ENCODE results near the gene SCN11A. TPM values are rescaled to one million over a fixed set of nuclear protein-coding genes. Genes with fewer than 3 reads are reported as not detected.

The SCN11A gene
- total RNA-seq, 1 donor from 2014 or later, result 0.69 TPM

DNA sequence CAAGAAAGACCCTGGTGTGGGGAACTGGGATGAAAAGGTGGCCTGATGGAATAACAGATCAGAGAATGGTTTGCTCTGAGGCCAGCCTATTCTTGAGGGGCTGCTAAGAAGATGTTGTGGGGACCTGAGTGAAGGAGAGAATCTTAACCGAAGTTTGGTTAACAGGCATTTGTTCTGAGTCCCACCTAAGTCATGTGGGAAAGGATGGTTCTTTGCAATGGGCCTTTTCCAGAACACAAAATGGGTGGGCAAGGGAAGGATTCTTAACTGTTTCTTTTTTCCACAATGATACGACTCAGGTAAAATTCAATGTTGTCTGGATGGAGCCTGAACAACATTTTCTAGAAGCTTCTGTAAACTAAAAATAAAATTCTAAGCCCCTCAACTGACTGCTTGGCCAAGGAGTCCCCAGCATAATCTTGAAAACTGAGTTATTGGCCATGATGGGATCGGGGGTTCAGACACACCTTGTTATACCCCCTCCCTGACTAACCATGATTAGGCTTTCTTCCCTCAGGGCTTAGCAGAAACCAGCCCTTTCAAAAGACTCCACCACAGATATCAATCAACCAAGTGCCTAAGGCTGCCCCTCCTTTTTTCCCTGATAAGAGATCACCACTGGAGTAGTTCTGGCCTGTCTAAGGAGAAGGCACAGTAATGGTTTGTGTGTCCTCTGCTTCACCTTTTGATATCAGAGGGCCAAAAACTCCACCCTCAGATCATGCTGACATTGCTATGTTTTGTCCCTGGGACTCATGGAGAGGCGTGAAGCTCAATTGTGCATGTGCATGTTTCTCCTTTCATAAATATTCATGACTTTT is 30.1 kb downstream of the SCN11A start:
- no peaks in the 10 kb centered on the region for H3K36me3 Mint-ChIP-seq (ENCODE audit: low read depth, unreplicated experiment)
- TF ChIP-seq, protein P1, sequence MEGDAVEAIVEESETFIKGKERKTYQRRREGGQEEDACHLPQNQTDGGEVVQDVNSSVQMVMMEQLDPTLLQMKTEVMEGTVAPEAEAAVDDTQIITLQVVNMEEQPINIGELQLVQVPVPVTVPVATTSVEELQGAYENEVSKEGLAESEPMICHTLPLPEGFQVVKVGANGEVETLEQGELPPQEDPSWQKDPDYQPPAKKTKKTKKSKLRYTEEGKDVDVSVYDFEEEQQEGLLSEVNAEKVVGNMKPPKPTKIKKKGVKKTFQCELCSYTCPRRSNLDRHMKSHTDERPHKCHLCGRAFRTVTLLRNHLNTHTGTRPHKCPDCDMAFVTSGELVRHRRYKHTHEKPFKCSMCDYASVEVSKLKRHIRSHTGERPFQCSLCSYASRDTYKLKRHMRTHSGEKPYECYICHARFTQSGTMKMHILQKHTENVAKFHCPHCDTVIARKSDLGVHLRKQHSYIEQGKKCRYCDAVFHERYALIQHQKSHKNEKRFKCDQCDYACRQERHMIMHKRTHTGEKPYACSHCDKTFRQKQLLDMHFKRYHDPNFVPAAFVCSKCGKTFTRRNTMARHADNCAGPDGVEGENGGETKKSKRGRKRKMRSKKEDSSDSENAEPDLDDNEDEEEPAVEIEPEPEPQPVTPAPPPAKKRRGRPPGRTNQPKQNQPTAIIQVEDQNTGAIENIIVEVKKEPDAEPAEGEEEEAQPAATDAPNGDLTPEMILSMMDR (IDR thresholded peaks at IDR 0.05; ENCODE audit: unreplicated experiment), result no peak

DNA sequence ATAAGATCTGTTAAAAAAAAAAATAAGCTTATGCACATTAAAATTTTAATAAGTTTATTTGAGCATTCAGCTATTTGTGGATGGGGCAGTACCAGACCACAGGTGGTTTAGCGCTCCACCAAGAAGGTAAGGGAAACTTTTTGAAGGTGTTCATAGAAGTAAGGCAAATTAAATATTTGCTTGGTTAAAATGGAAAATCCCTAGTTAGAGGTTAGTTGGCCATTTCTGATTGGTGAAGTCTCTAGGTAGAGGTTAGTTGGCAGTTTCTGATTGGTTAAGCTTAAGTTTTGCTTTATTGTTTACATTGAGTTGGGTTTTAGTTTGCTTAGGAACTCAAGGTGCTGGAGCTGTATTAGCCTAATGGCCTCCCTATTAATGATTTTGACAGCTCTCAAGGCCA is 30.7 kb downstream of the SCN11A start:
- TF ChIP-seq, protein P1 (IDR thresholded peaks at IDR 0.05; ENCODE audit: unreplicated experiment), result no peak
- no peak for DNase-seq (ENCODE audit: low spot score)
- Mint-ChIP-seq H3K27ac (ENCODE audit: unreplicated experiment) (peak overlapping the region; percentile 64), H3K4me3 (ENCODE audit: unreplicated experiment) (no peak overlapping the region), H3K36me3 (ENCODE audit: low read depth, unreplicated experiment) (no peaks in the 10 kb centered on the region), H3K27me3 (ENCODE audit: unreplicated experiment) (peaks cover 2% of the 10 kb centered on the region), H3K9me3 (ENCODE audit: unreplicated experiment) (no peaks in the 10 kb centered on the region), H3K4me1 (ENCODE audit: unreplicated experiment) (peaks cover 27% of the 10 kb centered on the region)

More for the DNA sequence above, 30.1 kb downstream of the SCN11A start:
- Mint-ChIP-seq H3K27ac (ENCODE audit: unreplicated experiment) (peak overlapping the region; percentile 64), H3K4me3 (ENCODE audit: unreplicated experiment) (no peak overlapping the region), H3K4me1 (ENCODE audit: unreplicated experiment) (peaks cover 27% of the 10 kb centered on the region), H3K27me3 (ENCODE audit: unreplicated experiment) (peaks cover 2% of the 10 kb centered on the region), H3K9me3 (ENCODE audit: unreplicated experiment) (no peaks in the 10 kb centered on the region)
- DNase-seq (ENCODE audit: low spot score), result no peak

DNA sequence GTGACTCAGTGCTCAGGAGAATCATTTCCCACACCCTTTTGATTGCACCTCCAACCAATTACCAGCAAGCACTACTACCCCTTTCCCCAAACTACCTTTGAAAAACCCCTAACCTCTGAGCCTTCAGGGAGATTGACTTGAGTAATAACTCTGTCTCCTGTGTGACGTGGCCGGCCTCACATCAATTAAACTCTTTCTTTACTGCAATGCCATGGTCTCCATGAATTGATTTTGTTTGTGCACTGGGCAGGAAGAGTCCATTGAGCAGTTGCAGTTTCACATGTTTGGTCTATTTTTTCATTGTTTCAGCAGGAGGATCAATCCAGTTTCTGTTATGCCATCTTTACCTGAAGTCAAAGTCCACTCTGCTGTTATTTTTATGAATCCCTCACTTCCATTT is 32.4 kb downstream of the SCN11A start:
- peak overlapping the region; percentile 25 for H3K27ac Mint-ChIP-seq (ENCODE audit: unreplicated experiment)
- H3K4me3 Mint-ChIP-seq (ENCODE audit: unreplicated experiment), result no peak overlapping the region
- H3K27me3 Mint-ChIP-seq (ENCODE audit: unreplicated experiment), result peaks cover 2% of the 10 kb centered on the region
- H3K9me3 Mint-ChIP-seq (ENCODE audit: unreplicated experiment), result no peaks in the 10 kb centered on the region
- peaks cover 27% of the 10 kb centered on the region for H3K4me1 Mint-ChIP-seq (ENCODE audit: unreplicated experiment)
- no peaks in the 10 kb centered on the region for H3K36me3 Mint-ChIP-seq (ENCODE audit: low read depth, unreplicated experiment)
- DNase-seq (ENCODE audit: low spot score), result no peak
- TF ChIP-seq, protein P1 (IDR thresholded peaks at IDR 0.05; ENCODE audit: unreplicated experiment), result no peak

DNA sequence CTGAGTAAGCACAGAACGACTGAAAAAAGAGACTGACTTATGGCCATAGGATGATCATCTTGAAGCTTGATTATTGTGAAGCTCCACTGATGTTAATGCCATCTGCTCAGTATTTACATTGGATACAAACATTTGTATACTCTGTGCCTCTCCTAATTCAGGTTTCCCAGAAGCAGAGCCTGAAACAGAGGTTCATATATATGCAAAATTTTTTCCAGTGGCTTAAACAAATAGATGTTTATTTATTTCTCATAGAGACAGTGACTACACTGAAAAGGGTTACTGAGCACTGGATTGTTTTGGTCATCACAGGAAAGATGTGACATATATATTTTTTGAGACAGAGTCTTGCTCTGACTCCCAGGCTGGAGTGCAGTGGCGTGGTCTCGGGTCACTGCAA is 36.3 kb downstream of the SCN11A start:
- no peak for DNase-seq (ENCODE audit: low spot score)
- peaks cover 16% of the 10 kb centered on the region for H3K4me1 Mint-ChIP-seq (ENCODE audit: unreplicated experiment)
- no peak overlapping the region for H3K4me3 Mint-ChIP-seq (ENCODE audit: unreplicated experiment)
- H3K27me3 Mint-ChIP-seq (ENCODE audit: unreplicated experiment), result peaks cover 2% of the 10 kb centered on the region
- TF ChIP-seq, protein P1 (IDR thresholded peaks at IDR 0.05; ENCODE audit: unreplicated experiment), result no peak
- no peaks in the 10 kb centered on the region for H3K36me3 Mint-ChIP-seq (ENCODE audit: low read depth, unreplicated experiment)
- no peaks in the 10 kb centered on the region for H3K9me3 Mint-ChIP-seq (ENCODE audit: unreplicated experiment)
- H3K27ac Mint-ChIP-seq (ENCODE audit: unreplicated experiment), result no peak overlapping the region

DNA sequence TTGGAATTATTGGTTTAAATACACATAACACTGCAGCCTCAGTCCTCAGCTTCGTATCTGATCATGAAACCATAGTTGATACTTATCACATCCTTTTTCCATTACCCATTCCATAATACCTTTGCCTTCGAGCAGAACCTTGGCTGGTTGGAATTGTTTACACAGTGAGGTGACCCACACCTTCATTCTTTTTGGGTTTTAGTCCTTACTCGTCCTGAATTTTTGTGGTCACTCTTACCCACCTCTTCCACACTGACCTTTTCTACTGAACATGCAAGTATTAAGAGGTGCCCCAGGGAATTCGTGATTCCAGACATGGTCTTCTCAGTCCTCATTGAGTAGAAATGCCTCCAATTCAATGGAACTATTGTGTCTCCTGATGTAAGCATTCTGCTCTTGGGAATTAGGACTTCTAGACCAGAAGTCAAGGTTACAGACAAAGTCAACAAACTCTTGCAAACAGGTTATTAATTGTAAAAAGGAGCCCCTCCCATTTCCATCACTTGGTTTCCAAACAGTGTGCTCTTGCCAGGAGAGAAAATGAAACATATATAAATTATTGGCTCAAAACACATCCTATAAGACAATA is 37.7 kb downstream of the SCN11A start:
- peaks cover 2% of the 10 kb centered on the region for H3K27me3 Mint-ChIP-seq (ENCODE audit: unreplicated experiment)
- H3K9me3 Mint-ChIP-seq (ENCODE audit: unreplicated experiment), result no peaks in the 10 kb centered on the region
- no peak overlapping the region for H3K4me3 Mint-ChIP-seq (ENCODE audit: unreplicated experiment)
- peaks cover 5% of the 10 kb centered on the region for H3K4me1 Mint-ChIP-seq (ENCODE audit: unreplicated experiment)
- no peaks in the 10 kb centered on the region for H3K36me3 Mint-ChIP-seq (ENCODE audit: low read depth, unreplicated experiment)
- DNase-seq (ENCODE audit: low spot score), result no peak
- TF ChIP-seq, protein P1 (IDR thresholded peaks at IDR 0.05; ENCODE audit: unreplicated experiment), result no peak
- no peak overlapping the region for H3K27ac Mint-ChIP-seq (ENCODE audit: unreplicated experiment)
